HCT116 (cell line): ENCODE results near the gene AXL. TPM values are rescaled to one million over a fixed set of nuclear protein-coding genes. Genes with fewer than 3 reads are reported as not detected.

Source experiments
- ATAC-seq: fragments of 200-7000 bp; cut with Tn5 transposase; 2 replicates; pipeline ENCODE4 v1.9.1; 2020; ENCODE audit warnings: mild to moderate bottlenecking, moderate library complexity
- BruUV-seq: library from RNA; stranded (reverse); fragments of 400-500 nt; replicated peaks from 2 replicates; lab custom pipeline; 2021; lab: Mats Ljungman, UMichigan
- CTCF ChIA-PET: fragments of 300-600 bp; sonication (Branson Sonifier 250); formaldehyde crosslinking; loops from one replicate; lab custom pipeline; 2021; ENCODE audit warnings: antibody characterized with exemption; lab: Charles Lee
- POLR2A ChIA-PET: fragments of 300-600, 350-600 bp; sonication (Branson Sonifier 250); formaldehyde crosslinking; loops from one replicate; lab custom pipeline; 2021; ENCODE audit warnings: antibody characterized with exemption; lab: Charles Lee
- RAD21 ChIA-PET, 2 experiments: fragments of 300-600 bp; sonication (Branson Sonifier 250); formaldehyde crosslinking; loops; one replicate each; lab custom pipeline; 2023; ENCODE audit warnings: low total read pairs in 2 of 2; ENCODE audit not compliant: uncharacterized antibody in 2 of 2, unreplicated experiment in 2 of 2, low non-redundant PET in 1 of 2; lab: Charles Lee
- DNase-seq: peaks from one replicate; pipeline ENCODE4 v3.0.0-alpha.2; 2010; ENCODE audit warnings: low read depth, low spot score
- H2AFZ ChIP-seq: fragments of 200-600 bp; shearing (Covaris generic), sonication (generic); 2 replicates; pipeline ENCODE4 v1.6.1; 2017; ENCODE audit warnings: low read depth, mixed run types, mixed read lengths, antibody characterized with exemption, low read length; ENCODE audit not compliant: poor library complexity, severe bottlenecking
- H3K27ac ChIP-seq: 2 replicates; pipeline ENCODE4 v1.5.1; 2012; ENCODE audit warnings: low read depth, low read length
- H3K27me3 ChIP-seq: fragments of 200-600 bp; sonication (generic); 2 replicates; pipeline ENCODE4 v1.6.1; 2016; ENCODE audit warnings: mixed run types, low read length, mixed read lengths; ENCODE audit not compliant: insufficient read depth
- H3K36me3 ChIP-seq, 2 experiments: fragments of 200-500 bp in 1 of 2; fragments of 200-600 bp in 1 of 2; sonication (Bioruptor generic) in 1 of 2; sonication (generic) in 1 of 2; 2 replicates each; pipeline versions ENCODE4 v1.5.1 to v1.6.1; 2014 to 2016; ENCODE audit warnings: low read length in 2 of 2, inconsistent platforms in 1 of 2, mixed read lengths in 1 of 2, mixed run types in 1 of 2; ENCODE audit not compliant: insufficient read depth in 2 of 2, control insufficient read depth in 1 of 2
- H3K4me1 ChIP-seq, 2 experiments: fragments of 200-600 bp in 1 of 2; sonication (generic) in 1 of 2; 2 replicates each; pipeline versions ENCODE4 v1.5.1 to v1.6.1; 2012 to 2017; ENCODE audit warnings: low read length in 2 of 2, inconsistent platforms in 1 of 2, mild to moderate bottlenecking in 1 of 2, mixed read lengths in 1 of 2, mixed run types in 1 of 2, moderate library complexity in 1 of 2; ENCODE audit not compliant: insufficient read depth in 2 of 2, control insufficient read depth in 1 of 2
- H3K4me2 ChIP-seq: fragments of 200-600 bp; sonication (generic); 2 replicates; pipeline ENCODE4 v1.6.1; 2017; ENCODE audit warnings: mixed run types, low read length, mixed read lengths
- H3K4me3 ChIP-seq, 2 experiments: fragments of 200-600 bp in 1 of 2; sonication (generic) in 1 of 2; replicated peaks in 1 of 2; 2 replicates each; pipeline ENCODE4 v1.5.1; 2011 to 2016; ENCODE audit warnings: low read length in 2 of 2, control low read depth in 1 of 2, low read depth in 1 of 2, mild to moderate bottlenecking in 1 of 2, mixed read lengths in 1 of 2, mixed run types in 1 of 2
- H3K79me2 ChIP-seq: fragments of 200-600 bp; sonication (generic); 2 replicates; pipeline ENCODE4 v1.6.1; 2017; ENCODE audit warnings: mild to moderate bottlenecking, mixed run types, low read length, moderate library complexity, mixed read lengths; ENCODE audit not compliant: insufficient read depth
- H3K9ac ChIP-seq: fragments of 200-600 bp; sonication (generic); 2 replicates; pipeline ENCODE4 v1.6.1; 2016; ENCODE audit warnings: low read length, mixed read lengths
- H3K9me2 ChIP-seq: fragments of 200-600 bp; sonication (generic), shearing (Covaris generic); 2 replicates; pipeline ENCODE4 v1.6.1; 2017; ENCODE audit warnings: mixed run types, mild to moderate bottlenecking, moderate library complexity; ENCODE audit not compliant: insufficient read depth
- H3K9me3 ChIP-seq, 2 experiments: fragments of 200-500 bp in 1 of 2; fragments of 200-600 bp in 1 of 2; sonication (Bioruptor generic) in 1 of 2; sonication (generic) in 1 of 2; 2 replicates each; pipeline ENCODE4 v1.6.1; 2014 to 2017; ENCODE audit warnings: low read length in 2 of 2, mixed read lengths in 2 of 2, inconsistent platforms in 1 of 2, low read depth in 1 of 2, mild to moderate bottlenecking in 1 of 2, mixed run types in 1 of 2, moderate library complexity in 1 of 2; ENCODE audit not compliant: control insufficient read depth in 1 of 2, insufficient read depth in 1 of 2
- H4K20me1 ChIP-seq: fragments of 200-600 bp; sonication (generic), shearing (Covaris generic); 2 replicates; pipeline ENCODE4 v1.6.1; 2017; ENCODE audit warnings: mixed run types, mild to moderate bottlenecking, moderate library complexity; ENCODE audit not compliant: insufficient read depth
- ATF3 ChIP-seq: IDR thresholded peaks from 2 replicates; pipeline ENCODE4 v1.6.1; 2012
- CBX3 ChIP-seq: IDR thresholded peaks from 2 replicates; pipeline ENCODE4 v1.6.1; 2012; ENCODE audit warnings: low read depth
- ELF1 ChIP-seq: IDR thresholded peaks from 2 replicates; pipeline ENCODE4 v1.6.1; 2012; ENCODE audit warnings: low read depth, borderline replicate concordance
- JUND ChIP-seq: IDR thresholded peaks from 2 replicates; pipeline ENCODE4 v1.6.1; 2012
- MAX ChIP-seq: IDR thresholded peaks from 2 replicates; pipeline ENCODE4 v1.6.1; 2012
- POLR2A ChIP-seq: IDR thresholded peaks from 2 replicates; pipeline ENCODE4 v1.7.0; 2011; ENCODE audit warnings: borderline replicate concordance; ENCODE audit not compliant: insufficient read depth, insufficient read length; ENCODE audit errors: extremely low read depth
- POLR2AphosphoS5 ChIP-seq: IDR thresholded peaks from 2 replicates; pipeline ENCODE4 v1.6.1; 2011; ENCODE audit warnings: mild to moderate bottlenecking, low read depth, low read length, moderate library complexity
- REST ChIP-seq: IDR thresholded peaks from 2 replicates; pipeline ENCODE4 v1.6.1; 2012; ENCODE audit warnings: low read depth
- SP1 ChIP-seq: IDR thresholded peaks from 2 replicates; pipeline ENCODE4 v1.6.1; 2012; ENCODE audit warnings: low read depth
- SRF ChIP-seq: IDR thresholded peaks from 2 replicates; pipeline ENCODE4 v1.6.1; 2012; ENCODE audit warnings: low read depth
- ZFX ChIP-seq: fragments of 450-650 bp; IDR thresholded peaks from 2 replicates; pipeline ENCODE4 v1.6.1; 2017
- ZNF274 ChIP-seq: fragments of 200-500 bp; sonication (Bioruptor generic); IDR thresholded peaks from 2 replicates; pipeline ENCODE4 v1.6.1; 2014; ENCODE audit warnings: mild to moderate bottlenecking, low read depth, low read length, inconsistent platforms
- intact Hi-C: fragments of 100-400 bp; cut with micrococcal nuclease; formaldehyde crosslinking; loops from 2 replicates; pipeline ENCODE4 v1.10.0; 2022
- total RNA-seq: library from RNA; stranded (reverse); gene quantifications from one replicate; pipeline ENCODE4 v1.2.1, GENCODE V29; 2021; ENCODE audit not compliant: unreplicated experiment

The AXL gene
- total RNA-seq, 1 experiment from 2014 or later, result 47.4 TPM

- TF ChIP-seq MAX, result peak; percentile 83
- peak; percentile 68; the same call in 1 of the 2 replicates for TF ChIP-seq ELF1
- TF ChIP-seq ATF3, result no peak
- peak; percentile 88 for TF ChIP-seq POLR2A
- TF ChIP-seq JUND, result no peak
These were observed 91.2 kb downstream of the AXL start, which contains the start of gene CCDC97 (continued) for GRCh38 chr19:41310033-41310831.

- Histone ChIP-seq H3K27ac (peak overlapping the region; percentile 88; the same call in 1 of the 2 replicates), H3K36me3 (peaks cover 9 to 30% of the 10 kb centered on the region in 2 experiments; a peak in 2 of 4 replicates), H3K27me3 (no peaks in the 10 kb centered on the region), H3K9me3 (no peaks in the 10 kb centered on the region), H3K4me2 (peak overlapping the region; percentile 95), H3K9ac (peak overlapping the region; percentile 84), H4K20me1 (peaks cover 4% of the 10 kb centered on the region; the same call in 1 of the 2 replicates), H3K79me2 (peaks cover 33% of the 10 kb centered on the region), H2AFZ (no peak overlapping the region), H3K9me2 (no peaks in the 10 kb centered on the region), H3K4me1 (peaks cover 12 to 25% of the 10 kb centered on the region in 2 experiments), H3K4me3 (peak overlapping the region; percentile 79 to 92)
- intact Hi-C loops, result loop anchor here (2.0 kb wide), 1 partner anchor 40 kb away; no protein-coding TSS in a partner anchor
- ATAC-seq, result no peak
- no TSS peak for BruUV-seq
- TF ChIP-seq SRF (no peak), POLR2A (no peak), POLR2AphosphoS5 (no peak), REST (no peak), CBX3 (no peak), ELF1 (no peak), MAX (no peak), ZFX (no peak), JUND (no peak), ZNF274 (no peak), SP1 (no peak)
- ChIA-PET POLR2A (no interaction called here), CTCF (no interaction called here), RAD21 (no interaction called here)
- DNase-seq, result no peak
These were observed 92.0 kb downstream of the AXL start for GRCh38 chr19:41311072-41311471.
